Islet precursor cell (in vitro differentiated cells): ENCODE data around the gene LPP.

Source experiments
- DNase-seq: peaks from one replicate; pipeline ENCODE4 v3.0.0-alpha.2; 2018

Gene LPP

DNA sequence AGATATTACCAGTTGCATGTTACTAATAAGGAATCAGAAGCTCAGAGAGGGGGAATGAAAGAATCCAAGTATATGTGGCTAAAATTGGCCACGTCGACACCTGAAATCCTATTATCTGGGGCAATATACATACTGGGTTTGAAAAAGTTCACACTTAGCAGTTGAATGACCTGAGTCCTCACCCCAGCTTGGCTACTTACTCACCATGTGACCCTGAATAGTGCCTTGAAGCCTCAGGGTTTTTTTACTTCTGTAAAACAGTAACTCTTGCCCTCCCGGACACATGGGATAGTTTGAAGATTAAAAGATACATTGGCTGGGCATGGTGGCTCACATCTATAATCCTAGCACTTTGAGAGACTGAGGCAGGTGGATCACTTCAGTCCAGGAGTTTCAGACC is 675.6 kb downstream of the LPP start:
- no peak for DNase-seq

DNA sequence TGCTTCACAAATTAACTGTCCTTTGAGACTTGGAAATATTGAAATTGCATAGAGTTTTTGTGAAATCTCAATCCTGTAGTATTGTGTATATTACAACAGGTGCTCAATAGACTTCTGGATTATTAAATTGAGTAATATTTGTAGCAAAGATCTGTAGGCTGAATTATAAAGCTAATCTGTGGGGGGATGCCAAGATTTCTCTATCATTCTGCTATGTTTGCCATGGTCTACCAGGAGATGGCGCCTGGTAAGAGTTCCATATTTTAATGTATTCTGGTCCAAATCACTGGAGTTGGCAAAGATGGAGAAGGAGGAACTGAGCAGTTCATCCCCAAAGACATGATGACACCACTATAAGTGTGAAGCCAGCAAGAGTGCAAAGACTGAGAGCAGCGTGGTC is 676.9 kb downstream of the LPP start:
- DNase-seq = no peak

DNA sequence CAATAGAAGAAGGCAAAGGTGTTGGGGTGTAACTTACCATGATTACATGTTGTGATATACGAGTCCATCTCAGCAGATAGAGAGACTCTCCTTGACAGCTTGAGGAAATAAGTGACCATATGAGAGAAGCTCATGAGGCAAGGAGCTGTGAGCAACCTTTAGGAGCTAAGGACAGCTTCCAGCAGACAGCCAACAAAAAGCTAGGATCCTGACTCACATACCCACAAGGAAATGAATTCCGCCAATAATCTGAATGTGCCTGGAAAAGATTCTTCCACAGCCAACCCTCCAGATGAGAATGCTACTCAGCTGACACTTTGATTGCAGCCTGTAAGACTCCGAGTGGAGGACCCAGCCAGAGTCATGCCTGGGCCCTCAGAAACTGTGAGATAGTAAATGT is 678.2 kb downstream of the LPP start:
- no peak for DNase-seq

DNA sequence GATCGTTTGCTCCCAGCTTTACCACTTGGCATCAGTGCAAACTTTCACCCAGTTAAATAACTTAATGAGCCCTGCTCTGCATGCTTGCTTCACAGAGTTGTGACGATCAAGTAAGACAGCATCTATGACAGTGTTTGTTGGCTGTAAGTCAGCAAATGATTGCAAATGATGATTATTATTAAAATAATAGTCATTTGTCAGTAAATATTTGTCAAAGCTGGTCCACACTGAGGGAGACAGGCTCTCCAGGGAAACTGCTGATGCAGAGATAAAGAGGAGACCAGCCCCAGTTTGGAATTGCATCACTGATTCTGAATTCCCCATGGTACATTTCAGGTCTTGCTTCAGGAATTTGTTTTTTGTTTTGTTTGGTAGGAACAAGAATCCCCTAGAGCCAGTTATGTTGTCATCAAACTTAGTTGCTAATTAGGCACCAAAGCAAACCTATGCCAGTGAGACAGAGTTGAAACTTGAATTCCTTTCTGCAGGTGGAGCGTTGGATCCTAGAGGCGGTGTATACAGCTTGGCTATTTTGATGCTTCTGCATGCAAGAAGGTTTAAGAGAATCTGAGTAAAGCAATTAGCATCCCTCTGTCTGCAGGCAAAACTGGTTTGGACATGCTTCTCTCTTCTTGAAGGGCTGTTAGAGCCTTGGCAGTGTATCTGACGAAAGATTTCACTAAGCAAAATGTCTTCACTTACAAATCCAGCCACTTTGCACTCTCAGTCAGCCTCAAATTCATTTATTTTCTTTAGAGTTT is 679.2 kb downstream of the LPP start:
- DNase-seq = peak; percentile 75

DNA sequence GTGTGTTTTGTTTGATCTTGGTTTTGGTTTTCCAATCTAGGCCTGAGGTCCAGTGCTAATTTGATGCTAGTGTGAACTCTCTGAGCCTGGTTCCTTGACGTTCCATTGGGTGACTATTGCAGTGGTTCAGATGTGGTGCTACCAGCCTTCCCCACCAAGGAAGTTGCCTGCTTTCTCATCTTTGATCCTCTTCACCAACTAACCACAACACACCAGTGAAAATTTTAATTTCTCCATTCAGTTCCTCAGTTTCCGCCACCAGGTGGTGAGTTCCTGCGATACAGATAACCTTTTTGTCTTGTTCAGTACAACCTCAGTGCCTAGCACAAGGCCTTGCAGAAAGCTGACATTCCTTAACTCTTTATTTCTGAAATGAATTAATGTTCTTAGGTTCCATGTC is 680.4 kb downstream of the LPP start:
- no peak for DNase-seq

DNA sequence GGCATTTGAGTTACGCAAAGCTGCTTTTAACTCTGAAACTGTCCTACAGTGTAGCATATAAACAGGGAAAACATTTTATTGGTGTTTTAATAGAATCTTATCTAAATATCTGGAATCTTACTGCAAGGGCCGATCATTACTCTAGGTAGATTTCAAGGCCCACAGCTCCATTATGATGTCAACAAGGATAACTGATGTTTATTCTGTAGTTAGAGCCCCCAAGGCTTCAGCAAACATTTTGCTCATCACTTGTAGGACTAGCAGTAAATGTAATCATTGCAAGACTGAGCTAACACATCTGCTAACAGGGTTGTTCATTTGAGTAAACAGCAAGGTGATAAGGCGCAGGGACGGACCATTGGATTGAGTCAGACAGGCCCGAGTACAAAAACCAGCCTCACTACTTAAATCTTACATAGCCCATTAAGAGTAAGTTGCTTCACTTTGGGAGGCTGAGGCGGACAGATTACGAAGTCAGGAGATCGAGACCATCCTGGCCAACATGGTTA is 685.3 kb downstream of the LPP start:
- no peak for DNase-seq

DNA sequence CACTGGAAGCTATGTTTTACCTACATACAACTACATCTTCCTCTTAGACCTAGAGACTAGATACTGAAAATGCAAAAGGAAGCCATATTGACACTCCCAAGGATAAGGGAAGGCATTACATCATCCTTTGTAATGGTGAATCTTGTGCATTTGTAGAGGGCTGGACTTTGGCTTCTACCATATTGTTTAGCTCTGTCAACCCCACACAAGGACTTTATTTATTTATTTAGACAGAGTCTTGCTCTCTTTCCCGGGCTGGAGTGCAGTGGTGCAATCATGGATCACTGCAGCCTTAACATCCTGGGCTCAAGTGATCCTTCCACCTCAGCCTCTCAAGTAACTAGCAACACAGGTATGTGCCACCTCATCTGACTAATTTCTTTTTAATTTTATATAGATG is 686.3 kb downstream of the LPP start:
- no peak for DNase-seq

DNA sequence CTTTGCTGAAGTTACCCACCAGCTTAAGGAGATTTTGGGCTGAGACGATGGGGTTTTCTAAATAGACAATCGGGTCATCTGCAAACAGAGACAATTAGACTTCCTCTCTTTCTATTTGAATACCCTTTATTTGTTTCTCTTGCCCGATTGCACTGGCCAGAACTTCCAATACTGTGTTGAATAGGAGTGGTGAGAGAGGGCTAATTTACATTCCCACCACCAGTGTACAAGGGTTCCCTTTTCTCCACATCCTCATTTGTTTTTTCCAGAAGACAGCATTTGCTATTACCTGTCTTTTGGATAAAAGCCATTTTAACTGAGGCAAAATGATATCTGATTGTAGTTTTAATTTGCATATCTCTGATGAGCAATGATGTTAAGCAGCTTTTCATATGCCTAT is 687.9 kb downstream of the LPP start:
- DNase-seq = no peak

DNA sequence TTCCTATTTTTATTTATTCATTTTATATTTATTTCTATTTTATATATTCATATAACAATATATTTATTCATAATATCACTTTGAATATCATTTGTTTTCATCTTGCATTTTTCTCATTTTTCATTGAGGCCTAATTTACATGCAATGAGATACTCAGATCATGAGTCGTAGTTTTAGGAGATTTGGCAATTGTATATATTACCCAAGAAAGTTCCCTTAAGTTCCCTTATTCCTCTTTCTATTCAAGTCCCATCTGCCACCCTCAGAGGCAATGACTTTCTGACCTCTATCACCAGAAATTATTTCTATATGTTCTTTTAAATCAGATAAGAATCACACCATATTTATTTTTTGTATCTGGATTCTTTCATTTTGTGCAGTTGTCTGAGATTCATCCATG is 688.7 kb downstream of the LPP start:
- no peak for DNase-seq

DNA sequence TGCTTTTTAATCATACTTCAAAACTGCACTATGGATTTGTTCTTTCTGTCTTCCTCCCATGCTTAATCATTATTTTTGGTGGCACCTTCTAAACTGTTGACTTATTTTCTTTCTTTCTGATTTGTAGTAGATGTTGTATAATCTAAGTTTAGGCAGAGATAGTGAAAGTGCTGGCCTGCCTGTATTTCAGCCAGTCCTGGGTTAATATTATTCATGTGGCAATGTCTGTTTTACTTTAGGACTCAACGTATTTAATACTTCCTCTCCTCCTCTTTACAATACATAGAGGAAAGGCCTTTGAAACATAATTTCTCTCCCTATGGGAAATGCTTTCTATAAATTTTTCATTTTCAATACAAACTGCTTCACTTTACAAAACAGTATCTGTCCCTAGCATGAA is 690.1 kb downstream of the LPP start:
- no peak for DNase-seq

DNA sequence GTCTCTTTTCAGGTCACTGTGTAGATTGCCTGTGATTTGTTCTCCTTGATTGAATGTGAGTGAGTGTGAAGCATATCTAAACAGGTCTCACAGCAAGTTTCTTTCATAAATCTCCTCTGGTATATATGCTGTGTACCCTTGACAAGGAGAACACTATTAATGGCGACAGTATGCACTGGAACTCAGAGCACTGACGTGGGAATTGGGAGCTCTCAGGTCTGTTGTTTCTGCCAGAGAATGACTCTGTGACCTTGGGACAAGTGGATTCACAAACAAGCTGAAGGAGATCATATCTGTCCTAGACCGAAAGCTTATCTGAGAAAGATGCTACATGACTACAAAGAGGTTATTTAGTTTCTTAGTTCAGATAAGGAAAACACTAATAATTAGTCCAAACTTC is 691.6 kb downstream of the LPP start:
- no peak for DNase-seq

DNA sequence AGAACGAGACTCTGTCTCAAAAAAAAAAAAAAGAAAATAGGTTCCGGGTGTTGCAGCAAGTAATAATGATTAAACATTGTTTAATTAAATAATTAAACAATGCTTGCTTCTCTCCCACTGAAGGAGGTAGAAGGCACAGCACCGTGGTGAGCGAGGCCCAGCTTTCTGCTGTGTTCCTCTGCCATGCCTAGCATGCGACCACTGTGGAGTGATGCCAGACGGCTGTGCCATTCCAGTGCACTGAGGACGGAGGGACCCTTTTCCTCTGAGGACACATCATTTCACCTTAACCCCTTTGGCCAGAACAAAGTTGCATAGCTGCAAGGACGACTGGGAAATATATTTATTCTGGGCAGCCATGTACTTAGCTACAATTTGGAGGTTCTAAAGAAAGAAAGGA is 695.0 kb downstream of the LPP start:
- no peak for DNase-seq

DNA sequence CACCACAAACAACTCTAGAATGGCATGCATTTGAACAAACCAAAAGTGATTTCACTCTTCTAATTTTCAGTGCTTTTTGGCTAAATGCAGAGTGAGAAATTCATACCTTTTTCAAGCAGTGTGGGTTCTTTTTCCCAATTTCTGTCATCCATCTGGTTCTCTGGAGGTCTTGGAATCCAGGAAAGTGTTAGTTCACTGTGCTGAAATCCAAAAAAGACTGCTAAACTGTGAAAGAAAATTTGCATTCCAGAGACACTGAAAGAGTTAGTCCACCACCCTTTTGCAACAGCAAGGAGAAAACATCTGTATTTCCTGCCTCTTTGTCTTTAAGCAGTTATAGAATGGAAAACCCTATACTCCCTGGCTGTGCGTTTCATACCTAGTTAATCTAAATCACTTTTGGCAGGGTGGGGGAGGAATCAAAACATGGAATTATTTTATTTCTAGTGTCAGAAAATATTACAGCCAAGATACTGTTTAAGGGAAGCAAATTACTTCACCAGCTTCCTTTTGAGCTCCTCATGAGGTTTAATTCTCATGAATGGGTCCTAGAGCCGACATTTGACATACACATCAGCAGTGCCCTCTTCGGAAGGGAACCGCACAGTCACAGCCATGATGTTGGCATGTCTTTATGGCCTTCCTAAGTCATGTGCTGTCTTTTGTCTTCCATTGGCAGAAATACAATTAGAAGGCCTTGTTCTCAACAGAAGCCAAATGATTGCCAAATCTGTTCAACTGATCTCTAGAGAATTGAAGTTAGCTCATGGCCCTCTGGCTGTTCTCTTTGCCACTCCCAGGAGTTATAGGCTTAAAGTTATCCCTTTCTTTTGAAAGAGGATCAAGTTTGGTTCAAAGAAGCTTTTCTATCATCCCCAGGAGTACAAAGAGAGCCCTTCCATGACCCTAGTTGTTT is 700.2 kb downstream of the LPP start:
- DNase-seq = no peak

DNA sequence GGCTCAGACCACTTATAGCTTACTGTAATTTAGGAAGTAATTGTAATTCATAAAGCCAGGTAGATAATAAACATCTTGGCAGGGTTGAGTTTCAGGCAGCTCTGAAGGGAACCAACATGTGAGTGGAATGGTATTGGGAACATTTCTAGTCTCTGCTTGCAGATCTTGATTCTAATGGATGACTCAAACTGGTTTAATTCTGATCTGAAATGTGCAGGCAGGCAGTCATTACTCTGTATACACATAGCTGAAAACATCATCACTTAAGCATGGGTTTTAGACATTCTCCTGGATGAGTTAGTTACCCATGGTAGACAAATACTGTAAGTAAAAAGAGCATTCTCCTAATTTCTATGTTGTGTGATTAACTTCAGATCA is 700.8 kb downstream of the LPP start:
- no peak for DNase-seq

DNA sequence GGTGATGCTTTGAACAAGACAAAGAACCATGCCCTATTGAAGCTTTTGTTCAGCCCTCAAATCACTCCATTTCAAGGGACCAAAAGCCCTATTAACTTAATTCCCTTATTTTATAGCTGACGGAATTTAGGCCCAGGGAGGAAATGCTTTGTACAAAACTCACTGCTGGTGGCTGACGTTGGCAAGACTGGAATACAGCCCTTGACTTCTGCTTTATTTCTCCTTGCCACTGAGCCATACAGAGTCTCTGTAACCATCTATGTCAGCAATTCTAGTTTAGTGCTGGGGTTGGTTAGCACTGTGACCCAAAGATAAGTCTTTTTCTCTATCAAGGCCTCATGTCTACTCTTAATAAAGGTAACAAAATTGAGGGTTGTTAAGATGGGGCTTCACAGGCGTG is 701.7 kb downstream of the LPP start:
- no peak for DNase-seq

DNA sequence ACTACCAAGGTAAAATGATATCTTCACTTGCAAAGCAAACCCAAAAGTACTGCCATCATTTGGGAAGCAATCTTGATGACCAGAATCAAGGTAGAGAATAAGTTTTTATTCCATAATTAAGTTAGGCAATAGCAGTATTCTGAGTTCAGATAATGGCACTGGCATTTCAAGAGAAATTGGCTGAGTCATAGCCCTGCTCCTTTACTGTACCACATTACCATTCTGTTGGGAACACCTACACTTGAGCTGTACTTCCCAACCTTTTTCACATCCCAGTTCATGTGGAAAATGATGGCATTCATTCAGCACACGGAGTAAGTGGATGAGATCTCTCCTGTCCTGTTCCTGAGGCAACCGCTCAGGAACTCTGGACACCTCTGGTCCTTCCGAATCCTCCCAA is 706.2 kb downstream of the LPP start:
- no peak for DNase-seq

DNA sequence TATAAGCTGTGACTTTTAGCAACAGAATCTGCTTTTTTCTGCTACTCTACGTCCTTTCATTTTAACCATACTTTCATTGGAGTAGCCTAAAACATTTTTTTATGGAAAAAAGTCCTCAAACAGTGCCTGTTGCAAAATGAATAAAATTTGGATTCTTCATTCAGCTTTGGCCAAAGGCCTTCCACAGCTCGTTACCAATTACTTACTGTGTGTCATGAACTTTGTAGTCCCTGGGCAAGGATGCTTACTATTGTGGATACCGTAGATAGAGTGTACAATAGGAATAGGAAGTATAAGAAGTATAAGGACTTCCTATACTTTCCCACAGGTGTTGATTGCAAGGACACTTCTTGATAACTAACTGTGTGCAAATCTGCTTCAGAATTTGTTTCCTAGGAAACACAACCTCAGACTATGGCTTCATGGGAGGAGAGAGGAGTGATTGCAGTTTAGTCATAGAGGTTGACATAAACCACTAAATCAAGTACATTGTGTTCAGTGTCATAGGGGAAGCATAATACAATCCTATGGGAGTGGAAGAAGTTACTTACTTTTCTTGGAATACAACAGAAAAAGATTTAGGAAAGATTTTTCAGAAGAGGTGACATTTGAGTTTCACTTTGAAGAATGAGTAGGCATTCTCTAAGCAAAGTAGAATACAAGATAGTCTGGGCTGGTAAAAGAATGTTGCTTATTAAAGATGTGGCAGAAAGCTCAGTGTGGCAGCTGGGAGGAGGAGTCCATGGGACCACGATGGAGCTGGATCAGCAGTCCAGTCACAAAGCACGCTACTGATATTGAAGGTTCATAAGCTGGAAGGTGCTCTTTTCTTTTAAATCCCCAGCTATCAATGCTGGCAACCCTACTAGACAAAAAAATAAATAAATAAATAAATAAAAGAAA is 708.1 kb downstream of the LPP start:
- DNase-seq = no peak

DNA sequence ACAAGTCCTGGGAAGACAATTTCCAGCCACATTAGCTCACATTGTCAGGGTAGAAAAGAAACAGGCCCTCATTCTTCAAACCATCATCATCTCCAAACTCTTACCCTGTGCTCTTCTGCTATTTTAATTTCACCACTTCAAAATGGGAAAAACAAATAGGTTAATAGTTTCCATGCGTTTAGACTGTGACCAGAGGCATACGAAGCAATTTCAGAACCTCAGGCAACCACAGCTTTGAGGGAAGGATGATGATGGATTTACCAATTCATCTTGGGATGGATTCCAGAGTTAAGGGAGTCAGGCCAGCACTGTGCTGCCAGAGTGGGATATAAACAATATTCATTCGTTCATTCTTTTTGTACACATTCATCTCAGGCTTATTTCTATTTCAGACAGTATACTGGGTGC is 710.0 kb downstream of the LPP start:
- DNase-seq = no peak

DNA sequence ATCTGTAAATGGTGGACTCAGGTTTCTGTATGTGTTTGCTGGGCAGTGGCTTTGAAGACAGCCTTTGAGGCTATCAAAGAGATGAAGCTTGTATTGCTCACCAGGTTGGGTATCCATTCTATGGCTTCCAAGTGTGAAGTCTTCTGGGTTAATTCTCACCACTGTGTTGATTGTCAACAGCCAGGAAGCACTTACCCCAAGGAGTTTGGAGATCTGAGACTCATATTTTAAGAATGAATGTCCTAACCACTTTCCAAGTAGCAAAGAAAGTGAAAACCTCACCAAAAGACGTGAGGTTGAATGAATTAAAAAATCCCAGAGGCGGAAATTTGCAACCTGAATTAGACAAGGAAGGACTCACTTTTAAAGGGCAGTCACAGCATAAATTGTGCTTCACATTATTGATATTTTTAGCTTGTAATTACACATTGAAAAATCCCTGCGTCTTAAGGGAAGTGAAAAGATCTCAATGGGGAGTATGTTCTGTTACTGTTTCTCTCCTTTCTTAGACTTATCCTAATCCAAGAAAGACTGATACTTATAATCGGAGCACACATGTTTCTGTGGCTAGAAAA is 713.8 kb downstream of the LPP start:
- DNase-seq = no peak

DNA sequence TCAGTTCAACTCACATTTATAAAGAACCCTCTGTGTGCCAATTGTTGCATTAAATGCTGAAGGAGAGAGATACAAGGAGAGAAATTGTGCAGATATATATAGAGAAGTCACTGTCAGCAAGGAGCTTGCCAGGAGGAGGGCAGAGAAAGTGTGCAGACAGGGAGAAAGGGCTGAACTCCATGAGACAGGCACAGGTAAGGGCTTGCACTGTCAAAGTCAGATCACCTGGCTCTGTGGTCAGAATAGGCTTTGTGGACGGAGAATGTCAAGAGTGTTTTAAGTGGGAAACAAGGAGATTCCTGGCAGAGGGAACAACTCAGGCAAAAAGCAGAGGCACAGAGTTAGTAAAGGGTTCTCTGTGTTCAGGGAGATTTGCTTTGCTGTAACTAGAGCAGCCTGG is 714.8 kb downstream of the LPP start:
- no peak for DNase-seq

DNA sequence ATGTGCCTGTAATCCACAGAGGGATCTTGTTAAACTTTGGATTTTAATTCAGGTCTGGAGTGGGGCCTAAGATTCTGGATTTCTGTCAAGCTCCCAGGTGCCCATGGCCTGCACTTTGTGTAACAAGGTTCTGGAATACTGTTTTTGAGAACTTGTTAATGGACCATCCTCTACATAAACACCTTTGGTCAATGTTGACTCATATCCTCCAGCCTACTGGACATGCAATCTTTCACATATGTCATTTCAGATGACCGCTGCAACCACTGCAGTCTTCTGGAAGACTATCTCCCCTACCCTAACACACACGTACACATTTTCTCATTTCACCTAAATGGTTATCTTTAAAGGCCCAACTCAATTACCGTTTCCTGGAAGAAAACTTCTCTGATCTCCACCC is 715.7 kb downstream of the LPP start:
- no peak for DNase-seq

DNA sequence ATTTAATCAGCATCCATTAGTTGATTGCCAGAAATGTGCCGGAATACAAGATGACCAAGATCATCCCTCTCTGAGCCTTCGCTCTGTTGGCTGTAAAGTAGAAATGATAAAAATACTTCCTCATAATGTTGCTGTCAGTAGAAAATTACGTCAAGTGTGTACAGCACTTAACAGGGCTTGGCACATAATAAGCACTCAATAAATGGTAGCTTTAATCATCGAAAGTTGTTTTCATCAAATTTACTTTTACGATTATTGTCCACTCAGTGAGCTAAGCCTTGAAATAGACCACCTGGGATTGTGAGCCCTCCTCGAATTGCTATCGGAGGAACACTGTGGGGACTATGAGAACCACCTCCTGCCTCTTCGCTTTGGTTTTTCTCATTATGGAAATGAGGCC is 716.5 kb downstream of the LPP start:
- no peak for DNase-seq

DNA sequence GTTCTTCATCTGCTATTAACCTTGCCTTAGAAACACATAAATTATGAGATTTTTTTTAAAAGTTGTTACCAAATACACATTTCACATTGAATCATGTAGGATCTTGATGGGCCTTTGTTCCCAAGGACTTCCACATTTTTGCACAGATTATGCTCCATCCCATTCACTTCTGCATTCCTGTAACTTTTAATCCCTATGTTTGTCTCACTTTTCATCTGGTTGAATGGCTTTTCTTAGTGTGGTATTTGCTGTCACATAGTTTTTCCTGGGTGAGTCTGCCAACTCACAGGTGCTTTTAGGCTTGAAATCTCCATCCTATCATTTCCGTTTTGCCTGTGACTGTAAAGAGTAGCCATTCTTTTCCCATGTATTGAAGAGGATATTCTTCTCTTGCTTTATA is 720.6 kb downstream of the LPP start:
- DNase-seq = no peak
